OCI-LY1 (cell line): Measurements from ENCODE around the gene AGXT2.

Experiments used
- CTCF ChIP-seq: fragments of 200-600 bp; sonication (generic), shearing (Covaris generic); IDR thresholded peaks from 2 replicates; pipeline ENCODE4 v1.5.1; 2017; ENCODE audit warnings: mild to moderate bottlenecking, antibody characterized with exemption, low read length, moderate library complexity, mixed read lengths
- EZH2 ChIP-seq: fragments of 200-600 bp; sonication (generic), shearing (Covaris generic); IDR thresholded peaks from 2 replicates; pipeline ENCODE4 v1.8.0; 2017; ENCODE audit warnings: borderline replicate concordance, mixed run types, mild to moderate bottlenecking, antibody characterized with exemption, low read length, moderate library complexity, mixed read lengths

- TF ChIP-seq CTCF: no peak
- TF ChIP-seq EZH2: no peak
These were observed 80.2 kb downstream of the AGXT2 start for GRCh38 chr5:34967540-34967939.
